Prostate gland (tissue), 2 donors: ENCODE measurements around the gene JUN.

Experiments
- CTCF ChIP-seq, 4 experiments: fragments of 200-600 bp in 2 of 4; fragments of 450-650 bp in 2 of 4; sonication (generic) in 2 of 4; IDR thresholded peaks; 1 replicate in 3 of 4; 2 replicates in 1 of 4; pipeline ENCODE4 v1.5.1; 2016 to 2019; ENCODE audit warnings: antibody characterized with exemption in 4 of 4, mild to moderate bottlenecking in 2 of 4, moderate library complexity in 2 of 4
- POLR2A ChIP-seq: fragments of 450-650 bp; IDR thresholded peaks from one replicate; pipeline ENCODE4 v1.6.1; 2016; ENCODE audit warnings: antibody characterized with exemption, mild to moderate bottlenecking

GRCh38 chr1:58811303-58811702 is 27.5 kb upstream of the JUN start:
- no peak for TF ChIP-seq CTCF (IDR thresholded peaks at IDR 0.05)
- TF ChIP-seq POLR2A, result no peak
